H9 (cell line): ENCODE measurements around the gene EZH2. TPM values are rescaled to one million over a fixed set of nuclear protein-coding genes. Genes with fewer than 3 reads are reported as not detected.

ENCODE experiments used
- DNase-seq: peaks from one replicate; pipeline ENCODE4 v3.0.0-alpha.2; 2017
- H2AFZ ChIP-seq: one replicate; pipeline ENCODE4 v1.6.1; 2013; ENCODE audit warnings: mild to moderate bottlenecking, low read length, control low read depth, moderate library complexity
- H2AK5ac ChIP-seq: 2 replicates; pipeline ENCODE4 v1.6.1; 2013; ENCODE audit warnings: low read length, control low read depth, mixed read lengths; ENCODE audit not compliant: insufficient read length
- H2BK120ac ChIP-seq: one replicate; pipeline ENCODE4 v1.6.1; 2013; ENCODE audit warnings: low read depth, mild to moderate bottlenecking, low read length, control low read depth, inconsistent platforms; ENCODE audit not compliant: poor library complexity, severe bottlenecking
- H2BK12ac ChIP-seq: 2 replicates; pipeline ENCODE4 v1.6.1; 2013; ENCODE audit warnings: low read length, control low read depth, mixed read lengths, low read depth; ENCODE audit not compliant: insufficient read length
- H2BK15ac ChIP-seq: 2 replicates; pipeline ENCODE4 v1.6.1; 2013; ENCODE audit warnings: low read depth, low read length, control low read depth
- H2BK20ac ChIP-seq: one replicate; pipeline ENCODE4 v1.6.1; 2013; ENCODE audit warnings: low read depth, mild to moderate bottlenecking, low read length, control low read depth, inconsistent platforms; ENCODE audit not compliant: poor library complexity, severe bottlenecking
- H2BK5ac ChIP-seq: 2 replicates; pipeline ENCODE4 v1.6.1; 2013; ENCODE audit warnings: low read length, control low read depth, mixed read lengths; ENCODE audit not compliant: insufficient read length
- H3K14ac ChIP-seq: 2 replicates; pipeline ENCODE4 v1.6.1; 2013; ENCODE audit warnings: low read length, control low read depth; ENCODE audit not compliant: insufficient read depth
- H3K18ac ChIP-seq: 2 replicates; pipeline ENCODE4 v1.6.1; 2013; ENCODE audit warnings: low read depth, mild to moderate bottlenecking, mixed read lengths, low read length, control low read depth; ENCODE audit not compliant: insufficient read length
- H3K23ac ChIP-seq: 2 replicates; pipeline ENCODE4 v1.6.1; 2013; ENCODE audit warnings: low read length, control low read depth, mixed read lengths, low read depth; ENCODE audit not compliant: insufficient read length
- H3K23me2 ChIP-seq: 2 replicates; pipeline ENCODE4 v1.6.1; 2013; ENCODE audit warnings: low read depth, mild to moderate bottlenecking, mixed read lengths, low read length, control low read depth; ENCODE audit not compliant: insufficient read length, poor library complexity, severe bottlenecking
- H3K27ac ChIP-seq: 2 replicates; pipeline ENCODE4 v1.5.1; 2013; ENCODE audit warnings: low read length, control low read depth, mixed read lengths, low read depth; ENCODE audit not compliant: insufficient read length
- H3K27me3 ChIP-seq: 2 replicates; pipeline ENCODE4 v1.6.1; 2013; ENCODE audit warnings: low read length, control low read depth, inconsistent platforms; ENCODE audit not compliant: insufficient read depth
- H3K4ac ChIP-seq: 2 replicates; pipeline ENCODE4 v1.6.1; 2013; ENCODE audit warnings: low read depth, mild to moderate bottlenecking, control low read depth, inconsistent platforms, low read length, moderate library complexity
- H3K4me1 ChIP-seq: 2 replicates; pipeline ENCODE4 v1.6.1; 2013; ENCODE audit warnings: low read length, control low read depth, inconsistent platforms; ENCODE audit not compliant: insufficient read depth
- H3K4me2 ChIP-seq: 2 replicates; pipeline ENCODE4 v1.6.1; 2013; ENCODE audit warnings: low read length, control low read depth, mixed read lengths; ENCODE audit not compliant: insufficient read length, insufficient read depth
- H3K56ac ChIP-seq: 2 replicates; pipeline ENCODE4 v1.6.1; 2013; ENCODE audit warnings: low read depth, mild to moderate bottlenecking, mixed read lengths, low read length, control low read depth; ENCODE audit not compliant: insufficient read length
- H3K79me1 ChIP-seq: 2 replicates; pipeline ENCODE4 v1.6.1; 2013; ENCODE audit warnings: low read depth, mild to moderate bottlenecking, moderate library complexity, low read length, control low read depth, inconsistent platforms; ENCODE audit not compliant: insufficient read depth, poor library complexity, severe bottlenecking
- H3K79me2 ChIP-seq: 2 replicates; pipeline ENCODE4 v1.6.1; 2013; ENCODE audit warnings: low read length, control low read depth, inconsistent platforms; ENCODE audit not compliant: insufficient read depth
- H3K9ac ChIP-seq: 2 replicates; pipeline ENCODE4 v1.6.1; 2013; ENCODE audit warnings: low read length, control low read depth, mixed read lengths; ENCODE audit not compliant: insufficient read length; ENCODE audit errors: extremely low read depth
- H3K9me3 ChIP-seq: one replicate; pipeline ENCODE4 v1.6.1; 2013; ENCODE audit warnings: low read depth, low read length, inconsistent platforms; ENCODE audit not compliant: control insufficient read depth
- H3T11ph ChIP-seq: one replicate; pipeline ENCODE4 v1.6.1; 2013; ENCODE audit warnings: mild to moderate bottlenecking, low read length, control low read depth, inconsistent platforms
- H4K20me1 ChIP-seq: one replicate; pipeline ENCODE4 v1.6.1; 2013; ENCODE audit not compliant: control insufficient read depth, insufficient read length, insufficient read depth
- H4K5ac ChIP-seq: 2 replicates; pipeline ENCODE4 v1.6.1; 2013; ENCODE audit warnings: low read depth, mild to moderate bottlenecking, mixed read lengths, low read length, control low read depth; ENCODE audit not compliant: insufficient read length
- H4K8ac ChIP-seq: replicated peaks from 2 replicates; pipeline ENCODE4 v1.6.1; 2013; ENCODE audit warnings: low read length, control low read depth, mixed read lengths, low read depth; ENCODE audit not compliant: insufficient read length
- H4K91ac ChIP-seq: 2 replicates; pipeline ENCODE4 v1.6.1; 2013; ENCODE audit warnings: low read depth, mild to moderate bottlenecking, moderate library complexity, mixed read lengths, low read length, control low read depth; ENCODE audit not compliant: insufficient read length
- H3K27ac Mint-ChIP-seq, 3 experiments: 2 replicates in 2 of 3; 3 replicates in 1 of 3; pipeline ENCODE4 v1.8.0; 2020 to 2021; ENCODE audit warnings: mixed read lengths in 3 of 3, mild to moderate bottlenecking in 1 of 3, moderate library complexity in 1 of 3
- H3K27me3 Mint-ChIP-seq: 2 replicates; pipeline ENCODE4 v1.8.0; 2021; ENCODE audit warnings: low read depth, mild to moderate bottlenecking, moderate library complexity, mixed read lengths
- H3K36me3 Mint-ChIP-seq, 3 experiments: 2 replicates in 2 of 3; 3 replicates in 1 of 3; pipeline ENCODE4 v1.8.0; 2020 to 2021; ENCODE audit warnings: low read depth in 3 of 3, mixed read lengths in 3 of 3; ENCODE audit not compliant: insufficient read depth in 1 of 3
- H3K4me1 Mint-ChIP-seq, 2 experiments: 2 replicates each; pipeline ENCODE4 v1.8.0; 2020; ENCODE audit warnings: mixed read lengths in 2 of 2
- H3K4me3 Mint-ChIP-seq, 2 experiments: 2 replicates in 1 of 2; 3 replicates in 1 of 2; pipeline ENCODE4 v1.8.0; 2020 to 2021; ENCODE audit warnings: mild to moderate bottlenecking in 2 of 2, mixed read lengths in 2 of 2, moderate library complexity in 1 of 2
- H3K9me3 Mint-ChIP-seq, 2 experiments: 2 replicates in 1 of 2; 3 replicates in 1 of 2; pipeline ENCODE4 v1.8.0; 2020; ENCODE audit warnings: mild to moderate bottlenecking in 2 of 2, mixed read lengths in 2 of 2, moderate library complexity in 1 of 2
- WGBS: extraction: QIAGEN DNeasy Blood & Tissue Kit; methylation state at CpG from one replicate; pipeline ENCODE4 v1.1.7; 2013; ENCODE audit warnings: missing lambda C conversion rate, low lambda C conversion rate, mixed read lengths; ENCODE audit not compliant: insufficient read length; ENCODE audit errors: extremely low coverage; 5-methylcytosine and 5-hydroxymethylcytosine counted together
- total RNA-seq: library from RNA; stranded (reverse); gene quantifications from 2 replicates; pipeline ENCODE4 v1.2.1, GENCODE V29; 2021
- TF ChIP-seq, protein P1 (sequence below): fragments of 200-600 bp; sonication (generic); conservative IDR thresholded peaks from 3 replicates; pipeline ENCODE4 v1.8.0; 2021; ENCODE audit warnings: antibody characterized with exemption, mild to moderate bottlenecking

Gene EZH2
- total RNA-seq, 1 experiment from 2014 or later, result 41.3 TPM

DNA sequence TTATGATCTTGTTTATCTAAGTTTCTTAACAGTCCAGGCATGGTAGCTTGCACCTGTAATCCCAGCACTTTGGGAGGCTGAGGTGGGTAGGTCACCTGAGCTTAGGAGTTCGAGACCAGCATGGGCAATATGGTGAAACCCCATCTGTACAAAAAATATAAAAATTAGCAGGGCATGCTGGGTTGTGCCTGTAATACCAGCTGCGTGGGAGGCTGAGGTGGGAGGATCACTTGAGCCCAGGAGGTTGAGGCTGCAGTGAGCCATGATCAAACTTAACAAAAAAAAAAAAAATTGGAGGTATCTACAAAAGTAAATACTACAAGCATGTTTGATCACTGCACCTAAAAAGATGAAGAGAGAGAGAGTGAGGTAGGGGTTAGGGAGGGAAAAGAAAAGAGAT is 9.0 kb upstream of the EZH2 start:
- Histone ChIP-seq H2BK120ac (no peak overlapping the region), H3K79me2 (no peaks in the 10 kb centered on the region), H3K4ac (no peak overlapping the region), H3K56ac (no peak overlapping the region), H2BK15ac (no peak overlapping the region), H2BK12ac (no peak overlapping the region), H3K23me2 (no peaks in the 10 kb centered on the region), H4K20me1 (no peaks in the 10 kb centered on the region), H2AK5ac (no peak overlapping the region), H2BK20ac (no peak overlapping the region), H3K79me1 (no peaks in the 10 kb centered on the region), H3T11ph (no peak overlapping the region), H3K27me3 (no peaks in the 10 kb centered on the region), H3K18ac (no peak overlapping the region), H3K4me2 (no peak overlapping the region), H2BK5ac (no peak overlapping the region), H3K14ac (no peak overlapping the region), H3K27ac (no peak overlapping the region), H3K23ac (no peak overlapping the region), H3K9ac (no peak overlapping the region), H4K8ac (no peak overlapping the region), H3K9me3 (no peaks in the 10 kb centered on the region), H2AFZ (no peak overlapping the region), H4K91ac (no peak overlapping the region), H4K5ac (no peak overlapping the region), H3K4me1 (no peaks in the 10 kb centered on the region)
- DNase-seq, result no peak
- H3K36me3 Mint-ChIP-seq, result no peaks in the 10 kb centered on the region
- peaks cover 2% of the 10 kb centered on the region for H3K27me3 Mint-ChIP-seq
- H3K27ac Mint-ChIP-seq, result no peak overlapping the region
- no peaks in the 10 kb centered on the region for H3K9me3 Mint-ChIP-seq
- TF ChIP-seq, protein P1, sequence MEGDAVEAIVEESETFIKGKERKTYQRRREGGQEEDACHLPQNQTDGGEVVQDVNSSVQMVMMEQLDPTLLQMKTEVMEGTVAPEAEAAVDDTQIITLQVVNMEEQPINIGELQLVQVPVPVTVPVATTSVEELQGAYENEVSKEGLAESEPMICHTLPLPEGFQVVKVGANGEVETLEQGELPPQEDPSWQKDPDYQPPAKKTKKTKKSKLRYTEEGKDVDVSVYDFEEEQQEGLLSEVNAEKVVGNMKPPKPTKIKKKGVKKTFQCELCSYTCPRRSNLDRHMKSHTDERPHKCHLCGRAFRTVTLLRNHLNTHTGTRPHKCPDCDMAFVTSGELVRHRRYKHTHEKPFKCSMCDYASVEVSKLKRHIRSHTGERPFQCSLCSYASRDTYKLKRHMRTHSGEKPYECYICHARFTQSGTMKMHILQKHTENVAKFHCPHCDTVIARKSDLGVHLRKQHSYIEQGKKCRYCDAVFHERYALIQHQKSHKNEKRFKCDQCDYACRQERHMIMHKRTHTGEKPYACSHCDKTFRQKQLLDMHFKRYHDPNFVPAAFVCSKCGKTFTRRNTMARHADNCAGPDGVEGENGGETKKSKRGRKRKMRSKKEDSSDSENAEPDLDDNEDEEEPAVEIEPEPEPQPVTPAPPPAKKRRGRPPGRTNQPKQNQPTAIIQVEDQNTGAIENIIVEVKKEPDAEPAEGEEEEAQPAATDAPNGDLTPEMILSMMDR, result no peak
- no CpG with 5 or more reads among the region's 2 CpGs for WGBS
- H3K4me1 Mint-ChIP-seq, result no peaks in the 10 kb centered on the region
- no peak overlapping the region for H3K4me3 Mint-ChIP-seq
